Fibroblast of lung (primary cell): ENCODE results near the gene BCAS1. TPM values are rescaled to one million over a fixed set of nuclear protein-coding genes. Genes with fewer than 3 reads are reported as not detected.

ENCODE experiments used
- DNase-seq, 2 donors: peaks; one replicate each; pipeline versions ENCODE4 v3.0.0 to v3.0.0-alpha.2; 2010; ENCODE audit warnings: low read depth in 2 of 2
- H2AFZ ChIP-seq: 2 replicates; pipeline ENCODE4 v1.5.1; 2012; ENCODE audit warnings: low read length, control low read depth, inconsistent platforms
- H3K27ac ChIP-seq: 2 replicates; pipeline ENCODE4 v1.5.1; 2011; ENCODE audit warnings: low read length, control low read depth; ENCODE audit not compliant: insufficient read depth
- H3K27me3 ChIP-seq: 2 replicates; pipeline ENCODE4 v1.5.1; 2011; ENCODE audit warnings: mild to moderate bottlenecking, low read length; ENCODE audit not compliant: control insufficient read depth, insufficient read depth
- H3K36me3 ChIP-seq: 2 replicates; pipeline ENCODE4 v1.5.1; 2011; ENCODE audit warnings: low read length; ENCODE audit not compliant: control insufficient read depth, insufficient read depth
- H3K4me1 ChIP-seq: 2 replicates; pipeline ENCODE4 v1.5.1; 2011; ENCODE audit warnings: low read length; ENCODE audit not compliant: control insufficient read depth, insufficient read depth; ENCODE audit errors: extremely low read depth
- H3K4me2 ChIP-seq: 2 replicates; pipeline ENCODE4 v1.5.1; 2011; ENCODE audit warnings: low read length, control low read depth; ENCODE audit not compliant: insufficient read depth; ENCODE audit errors: extremely low read depth
- H3K4me3 ChIP-seq, 4 experiments: fragments of 200-600 bp in 1 of 4; sonication (generic) in 1 of 4; replicated peaks in 1 of 4; 2 replicates each; pipeline ENCODE4 v1.5.1; 2011 to 2016; ENCODE audit warnings: low read length in 4 of 4, low read depth in 3 of 4, mild to moderate bottlenecking in 3 of 4, control low read depth in 2 of 4, inconsistent platforms in 1 of 4, mixed read lengths in 1 of 4; ENCODE audit not compliant: insufficient read depth in 1 of 4; ENCODE audit errors: control extremely low read depth in 1 of 4
- H3K79me2 ChIP-seq: 2 replicates; pipeline ENCODE4 v1.5.1; 2012; ENCODE audit warnings: mild to moderate bottlenecking, low read length, inconsistent platforms; ENCODE audit not compliant: control insufficient read depth, insufficient read depth
- H3K9ac ChIP-seq: 2 replicates; pipeline ENCODE4 v1.5.1; 2011; ENCODE audit warnings: mild to moderate bottlenecking, low read length, control low read depth; ENCODE audit not compliant: insufficient read depth
- H3K9me3 ChIP-seq: 2 replicates; pipeline ENCODE4 v1.5.1; 2012; ENCODE audit warnings: low read depth, low read length; ENCODE audit not compliant: control insufficient read depth, insufficient read depth
- H4K20me1 ChIP-seq: 2 replicates; pipeline ENCODE4 v1.5.1; 2011; ENCODE audit warnings: low read length; ENCODE audit not compliant: control insufficient read depth, insufficient read depth; ENCODE audit errors: extremely low read depth
- CTCF ChIP-seq, 2 donors: IDR thresholded peaks in 1 of 2; conservative IDR thresholded peaks in 1 of 2; 1 replicate in 1 of 2; 2 replicates in 1 of 2; pipeline ENCODE4 v1.5.1; 2011 to 2012; ENCODE audit warnings: low read length in 2 of 2, control low read depth in 1 of 2, inconsistent platforms in 1 of 2, low read depth in 1 of 2, mild to moderate bottlenecking in 1 of 2
- EZH2 ChIP-seq: IDR thresholded peaks from 2 replicates; pipeline ENCODE4 v1.5.1; 2012; ENCODE audit warnings: low read length, control low read depth, mild to moderate bottlenecking; ENCODE audit errors: missing control alignments
- polyA plus RNA-seq, 2 donors: library from polyadenylated mRNA; depleted of rRNA in 1 of 2; stranded (reverse) in 1 of 2; unstranded in 1 of 2; fragments of >200 nt; gene quantifications; 2 replicates each; pipeline ENCODE4 v1.2.1, GENCODE V29; 2011 to 2012; ENCODE audit warnings: missing spikeins in 1 of 2
- total RNA-seq: library from RNA; depleted of rRNA; stranded (reverse); fragments of >200 nt; gene quantifications from 2 replicates; pipeline ENCODE4 v1.2.1, GENCODE V29; 2014

BCAS1 gene
- total and polyA plus RNA-seq, 2 donors (not counting 1 experiment from before 2014, with no cell fraction given), result 0.17 TPM; not detected in 1

DNA sequence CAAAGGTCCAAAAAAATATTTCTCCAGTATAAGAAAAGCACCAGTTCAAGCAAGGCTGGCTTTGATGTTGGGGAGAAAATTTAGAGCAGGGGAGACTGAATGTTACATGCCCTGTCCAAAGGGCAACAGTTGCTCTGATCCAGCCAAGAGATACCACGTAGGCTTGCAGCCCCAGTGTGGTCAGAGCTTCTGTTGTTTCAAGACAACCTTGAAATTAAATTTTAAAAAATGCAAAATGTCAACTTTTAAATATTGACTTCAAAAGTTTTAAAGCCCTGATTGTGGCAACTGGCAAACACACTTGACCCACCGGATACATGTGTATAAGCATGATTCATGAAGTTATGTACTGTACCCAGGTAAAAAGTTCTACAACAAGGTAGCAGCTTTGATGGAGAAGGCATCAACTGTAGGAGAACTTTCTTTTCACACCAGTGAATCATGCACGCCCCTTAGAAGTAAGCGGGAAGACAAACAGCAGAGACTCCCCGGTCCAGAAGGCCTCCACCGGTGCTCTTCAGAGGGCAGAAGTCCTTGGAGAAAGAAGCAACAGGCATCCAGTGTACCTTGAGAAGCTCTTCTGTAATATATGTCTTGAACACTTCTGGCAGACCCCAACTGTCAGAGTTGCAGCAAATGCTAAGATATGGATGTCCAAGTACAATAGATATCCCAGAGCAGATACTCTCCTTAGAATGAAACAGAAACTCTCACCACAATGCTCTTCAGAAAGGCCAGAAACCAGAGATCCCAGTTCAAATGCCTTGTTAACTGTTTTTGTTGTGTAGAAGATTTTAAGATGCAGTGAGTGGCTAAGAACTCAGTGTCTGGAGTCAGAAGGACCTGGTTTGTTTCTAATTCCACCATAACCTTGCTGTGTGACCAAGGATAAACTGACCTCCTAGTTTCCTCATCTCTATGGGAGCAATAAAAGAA, 115.4 kb downstream of the BCAS1 start:
- Histone ChIP-seq H3K27ac (no peak overlapping the region), H2AFZ (no peak overlapping the region), H3K9me3 (no peaks in the 10 kb centered on the region), H3K9ac (no peak overlapping the region), H3K4me2 (no peak overlapping the region), H4K20me1 (no peaks in the 10 kb centered on the region), H3K36me3 (no peaks in the 10 kb centered on the region), H3K27me3 (no peaks in the 10 kb centered on the region), H3K4me3 (no peak overlapping the region), H3K79me2 (no peaks in the 10 kb centered on the region), H3K4me1 (peaks cover 1% of the 10 kb centered on the region)
- no peak for DNase-seq
- no peak for TF ChIP-seq CTCF (conservative IDR thresholded peaks at IDR 0.05 in 1 of 2, IDR thresholded peaks at IDR 0.05 in 1 of 2; ENCODE audit: low read depth in 1 of 2, low read length in 2 of 2)
- TF ChIP-seq EZH2, result no peak

DNA sequence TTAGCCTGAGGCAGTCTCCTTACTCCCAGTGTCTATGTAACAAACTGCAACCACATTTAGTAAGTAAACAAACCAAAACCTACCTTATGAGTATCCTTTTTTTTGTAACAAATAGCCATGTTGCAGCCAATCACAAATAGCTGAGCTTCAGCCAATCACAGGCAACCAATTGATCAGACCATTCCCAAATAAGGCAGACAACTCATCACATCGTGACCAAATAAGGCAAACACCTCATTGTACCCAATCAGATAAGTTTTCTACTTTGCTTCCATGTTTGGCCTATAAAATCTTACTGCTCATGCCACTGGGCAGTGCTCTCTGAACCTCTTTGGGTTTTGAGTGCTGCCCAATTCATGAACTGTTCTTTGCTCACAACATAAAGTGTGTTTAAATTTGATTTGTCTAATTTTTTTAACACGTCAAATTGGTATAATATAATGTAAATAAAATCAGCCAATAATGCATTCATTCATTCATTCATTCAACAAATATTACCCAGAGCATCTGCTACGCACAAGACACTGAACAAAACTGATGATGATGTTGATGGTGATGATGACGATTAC, 117.8 kb downstream of the BCAS1 start:
- Histone ChIP-seq H3K4me2 (no peak overlapping the region), H3K36me3 (no peaks in the 10 kb centered on the region), H3K4me3 (no peak overlapping the region), H3K9ac (no peak overlapping the region), H3K4me1 (peaks cover 12% of the 10 kb centered on the region), H4K20me1 (no peaks in the 10 kb centered on the region), H3K9me3 (no peaks in the 10 kb centered on the region), H3K79me2 (no peaks in the 10 kb centered on the region), H3K27ac (no peak overlapping the region), H2AFZ (no peak overlapping the region), H3K27me3 (no peaks in the 10 kb centered on the region)
- TF ChIP-seq CTCF (conservative IDR thresholded peaks at IDR 0.05 in 1 of 2, IDR thresholded peaks at IDR 0.05 in 1 of 2; ENCODE audit: low read depth in 1 of 2, low read length in 2 of 2) (no peak), EZH2 (no peak)
- no peak for DNase-seq

GRCh38 chr20:53950578-53950977, 119.8 kb downstream of the BCAS1 start:
- no peak for DNase-seq
- no peak overlapping the region for H2AFZ ChIP-seq
- no peaks in the 10 kb centered on the region for H3K36me3 ChIP-seq
- H3K4me3 ChIP-seq, result no peak overlapping the region
- H3K27me3 ChIP-seq, result no peaks in the 10 kb centered on the region
- H3K9ac ChIP-seq, result no peak overlapping the region
- H3K79me2 ChIP-seq, result no peaks in the 10 kb centered on the region
- peaks cover 12% of the 10 kb centered on the region for H3K4me1 ChIP-seq
- H3K4me2 ChIP-seq, result no peak overlapping the region
- no peaks in the 10 kb centered on the region for H3K9me3 ChIP-seq
- no peak overlapping the region for H3K27ac ChIP-seq
- TF ChIP-seq CTCF (conservative IDR thresholded peaks at IDR 0.05 in 1 of 2, IDR thresholded peaks at IDR 0.05 in 1 of 2; ENCODE audit: low read depth in 1 of 2, low read length in 2 of 2) (no peak), EZH2 (no peak)
- no peaks in the 10 kb centered on the region for H4K20me1 ChIP-seq
